Nephron progenitor cell (in vitro differentiated cells): ENCODE data around the gene MACROD2.

Experiments used
- DNase-seq: peaks from one replicate; pipeline ENCODE4 v3.0.0; 2021
- H3K27ac Mint-ChIP-seq: 2 replicates; pipeline ENCODE4 v1.8.0; 2021; ENCODE audit warnings: mild to moderate bottlenecking, moderate library complexity, mixed read lengths
- H3K27me3 Mint-ChIP-seq: 2 replicates; pipeline ENCODE4 v1.8.0; 2021; ENCODE audit warnings: mild to moderate bottlenecking, low read depth, mixed read lengths; ENCODE audit not compliant: poor library complexity
- H3K36me3 Mint-ChIP-seq: 2 replicates; pipeline ENCODE4 v1.8.0; 2021; ENCODE audit warnings: low read depth, mixed read lengths
- H3K4me1 Mint-ChIP-seq: 2 replicates; pipeline ENCODE4 v1.8.0; 2021; ENCODE audit warnings: mixed read lengths
- H3K4me3 Mint-ChIP-seq: 2 replicates; pipeline ENCODE4 v1.8.0; 2021; ENCODE audit warnings: mild to moderate bottlenecking, moderate library complexity, mixed read lengths
- H3K9me3 Mint-ChIP-seq: 2 replicates; pipeline ENCODE4 v1.8.0; 2021; ENCODE audit warnings: mild to moderate bottlenecking, moderate library complexity, mixed read lengths
- TF ChIP-seq, protein P1 (sequence below): fragments of 200-600 bp; sonication (generic); IDR thresholded peaks from 2 replicates; pipeline ENCODE4 v1.5.0; 2021; ENCODE audit warnings: antibody characterized with exemption

MACROD2 gene

DNA sequence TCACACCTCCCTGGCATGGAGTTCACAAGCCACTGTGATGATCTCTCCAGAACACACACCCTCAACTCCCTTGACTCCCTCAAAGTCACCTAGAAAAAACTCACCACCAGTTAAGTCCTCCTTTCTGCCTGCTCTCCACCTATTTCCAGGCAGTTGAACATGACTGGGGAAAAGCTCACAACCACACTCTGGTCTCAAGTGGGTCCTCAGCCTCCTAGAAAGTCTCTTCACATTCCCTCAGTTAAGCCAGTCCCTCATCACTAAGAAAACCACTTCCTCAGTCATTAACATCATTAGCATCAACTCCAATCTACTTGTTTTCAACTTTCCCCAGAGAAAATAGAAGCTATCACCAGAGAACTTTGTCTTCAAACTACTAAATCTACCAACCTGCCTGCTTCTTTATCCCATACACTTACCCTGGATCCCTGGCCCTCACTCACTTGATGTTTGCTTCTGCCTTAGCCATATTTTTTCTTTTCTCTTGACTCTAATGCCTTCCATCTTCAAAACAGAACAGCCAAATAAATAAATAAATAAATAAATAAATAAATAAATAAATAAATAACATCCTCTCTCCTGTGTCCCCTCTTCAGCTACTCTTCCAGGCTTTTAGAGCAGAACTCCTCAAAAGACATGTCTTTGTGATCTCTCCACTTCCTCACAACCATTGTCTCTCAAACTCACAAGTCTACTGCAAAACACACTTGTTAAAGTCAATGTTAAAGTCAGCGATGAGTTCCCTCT is 1084.5 kb downstream of the MACROD2 start:
- no peaks in the 10 kb centered on the region for H3K9me3 Mint-ChIP-seq
- H3K4me3 Mint-ChIP-seq: no peak overlapping the region
- H3K27me3 Mint-ChIP-seq: peaks cover 5% of the 10 kb centered on the region
- H3K4me1 Mint-ChIP-seq: peaks cover 18% of the 10 kb centered on the region
- no peak for DNase-seq
- no peaks in the 10 kb centered on the region for H3K36me3 Mint-ChIP-seq
- no peak overlapping the region for H3K27ac Mint-ChIP-seq
- TF ChIP-seq, protein P1, sequence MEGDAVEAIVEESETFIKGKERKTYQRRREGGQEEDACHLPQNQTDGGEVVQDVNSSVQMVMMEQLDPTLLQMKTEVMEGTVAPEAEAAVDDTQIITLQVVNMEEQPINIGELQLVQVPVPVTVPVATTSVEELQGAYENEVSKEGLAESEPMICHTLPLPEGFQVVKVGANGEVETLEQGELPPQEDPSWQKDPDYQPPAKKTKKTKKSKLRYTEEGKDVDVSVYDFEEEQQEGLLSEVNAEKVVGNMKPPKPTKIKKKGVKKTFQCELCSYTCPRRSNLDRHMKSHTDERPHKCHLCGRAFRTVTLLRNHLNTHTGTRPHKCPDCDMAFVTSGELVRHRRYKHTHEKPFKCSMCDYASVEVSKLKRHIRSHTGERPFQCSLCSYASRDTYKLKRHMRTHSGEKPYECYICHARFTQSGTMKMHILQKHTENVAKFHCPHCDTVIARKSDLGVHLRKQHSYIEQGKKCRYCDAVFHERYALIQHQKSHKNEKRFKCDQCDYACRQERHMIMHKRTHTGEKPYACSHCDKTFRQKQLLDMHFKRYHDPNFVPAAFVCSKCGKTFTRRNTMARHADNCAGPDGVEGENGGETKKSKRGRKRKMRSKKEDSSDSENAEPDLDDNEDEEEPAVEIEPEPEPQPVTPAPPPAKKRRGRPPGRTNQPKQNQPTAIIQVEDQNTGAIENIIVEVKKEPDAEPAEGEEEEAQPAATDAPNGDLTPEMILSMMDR: no peak

GRCh38 chr20:15081261-15081660 is 1085.9 kb downstream of the MACROD2 start:
- H3K4me1 Mint-ChIP-seq: peaks cover 13% of the 10 kb centered on the region
- TF ChIP-seq, protein P1: no peak
- no peak overlapping the region for H3K4me3 Mint-ChIP-seq
- H3K27me3 Mint-ChIP-seq: peaks cover 2% of the 10 kb centered on the region
- no peaks in the 10 kb centered on the region for H3K36me3 Mint-ChIP-seq
- DNase-seq: no peak
- no peak overlapping the region for H3K27ac Mint-ChIP-seq
- no peaks in the 10 kb centered on the region for H3K9me3 Mint-ChIP-seq

GRCh38 chr20:15091421-15092037 is 1096.2 kb downstream of the MACROD2 start:
- H3K4me3 Mint-ChIP-seq: no peak overlapping the region
- no peaks in the 10 kb centered on the region for H3K4me1 Mint-ChIP-seq
- no peak overlapping the region for H3K27ac Mint-ChIP-seq
- no peaks in the 10 kb centered on the region for H3K9me3 Mint-ChIP-seq
- DNase-seq: no peak
- TF ChIP-seq, protein P1: no peak
- H3K36me3 Mint-ChIP-seq: no peaks in the 10 kb centered on the region
- no peaks in the 10 kb centered on the region for H3K27me3 Mint-ChIP-seq

- no peaks in the 10 kb centered on the region for H3K27me3 Mint-ChIP-seq
- H3K4me3 Mint-ChIP-seq: no peak overlapping the region
- H3K9me3 Mint-ChIP-seq: peaks cover 8% of the 10 kb centered on the region
- H3K4me1 Mint-ChIP-seq: no peaks in the 10 kb centered on the region
- TF ChIP-seq, protein P1: no peak
- DNase-seq: no peak
- H3K36me3 Mint-ChIP-seq: no peaks in the 10 kb centered on the region
- no peak overlapping the region for H3K27ac Mint-ChIP-seq
These were observed 1103.0 kb downstream of the MACROD2 start for GRCh38 chr20:15098351-15098750.

DNA sequence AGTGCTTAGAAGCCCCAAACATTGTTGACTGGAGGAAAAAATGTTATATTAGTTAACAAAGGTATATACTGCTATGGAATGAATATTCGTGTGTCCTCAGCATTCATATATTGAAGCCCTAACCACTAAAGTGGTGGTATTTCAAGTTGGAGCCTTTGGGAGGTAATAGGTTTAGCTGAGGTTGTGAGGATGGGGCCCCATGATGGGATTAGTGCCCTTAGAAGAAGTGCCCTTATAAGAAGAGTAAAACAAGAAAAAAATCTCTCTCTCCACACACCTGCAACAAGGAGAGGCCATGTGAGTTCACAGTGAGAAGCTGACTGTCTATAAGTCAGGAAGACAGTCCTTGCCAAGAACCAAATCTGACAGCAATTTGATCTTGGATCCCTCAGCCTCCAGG is 1103.8 kb downstream of the MACROD2 start:
- H3K4me1 Mint-ChIP-seq: no peaks in the 10 kb centered on the region
- H3K27me3 Mint-ChIP-seq: no peaks in the 10 kb centered on the region
- no peak overlapping the region for H3K27ac Mint-ChIP-seq
- no peak for DNase-seq
- TF ChIP-seq, protein P1: no peak
- H3K4me3 Mint-ChIP-seq: no peak overlapping the region
- peaks cover 8% of the 10 kb centered on the region for H3K9me3 Mint-ChIP-seq
- no peaks in the 10 kb centered on the region for H3K36me3 Mint-ChIP-seq
